UCSD-AML1 (cell line): ENCODE results near the gene IFI30.

Experiments
- DNase-seq: peaks from one replicate; lab custom pipeline; 2025; ENCODE audit not compliant: unreplicated experiment; lab: John Stamatoyannopoulos, UW

The IFI30 gene

GRCh38 chr19:18173572-18174288 is at the start of gene IFI30:
IFI30 (plus strand) TSS chr19:18173813; CDS start chr19:18173842, 29 bp downstream.
- DNase-seq, result peak; percentile 81

- DNase-seq, result no peak
Observed at GRCh38 chr19:18123819-18124218, 49.8 kb upstream of the IFI30 start.

GRCh38 chr19:18126097-18126496 is 47.5 kb upstream of the IFI30 start:
- DNase-seq, result no peak

- DNase-seq, result peak; percentile 72
Observed at GRCh38 chr19:18128044-18128443, 45.6 kb upstream of the IFI30 start.

GRCh38 chr19:18128805-18129204 is 44.8 kb upstream of the IFI30 start:
- DNase-seq, result no peak

GRCh38 chr19:18130523-18131242 is 42.9 kb upstream of the IFI30 start:
- DNase-seq, result no peak

GRCh38 chr19:18131841-18132596 is 41.6 kb upstream of the IFI30 start:
- no peak for DNase-seq

GRCh38 chr19:18135712-18136584 is 37.7 kb upstream of the IFI30 start:
- no peak for DNase-seq

- DNase-seq, result no peak
Observed at GRCh38 chr19:18137242-18137641, 36.4 kb upstream of the IFI30 start.

GRCh38 chr19:18137657-18138339 is 35.8 kb upstream of the IFI30 start:
- no peak for DNase-seq

GRCh38 chr19:18140473-18140872 is 33.1 kb upstream of the IFI30 start:
- DNase-seq, result no peak

- no peak for DNase-seq
Observed at GRCh38 chr19:18141031-18141430, 32.6 kb upstream of the IFI30 start.

- no peak for DNase-seq
Observed at GRCh38 chr19:18143902-18144301, 29.7 kb upstream of the IFI30 start.

GRCh38 chr19:18144361-18144760 is 29.3 kb upstream of the IFI30 start:
- no peak for DNase-seq

- DNase-seq, result no peak
Observed at GRCh38 chr19:18144906-18145305, 28.7 kb upstream of the IFI30 start.

- DNase-seq, result no peak
Observed at GRCh38 chr19:18145391-18145999, 28.1 kb upstream of the IFI30 start.

GRCh38 chr19:18147396-18147795 is 26.2 kb upstream of the IFI30 start:
- DNase-seq, result no peak

GRCh38 chr19:18149596-18149975 is 24.0 kb upstream of the IFI30 start:
- DNase-seq, result no peak

GRCh38 chr19:18150776-18151624 is 22.6 kb upstream of the IFI30 start:
- no peak for DNase-seq
